GM20000 (cell line): Measurements from ENCODE around the gene ELOB.

Source experiments
- DNase-seq: peaks from one replicate; pipeline ENCODE4 v3.0.0; 2012; ENCODE audit warnings: low spot score
- CTCF ChIP-seq: IDR thresholded peaks from 2 replicates; pipeline ENCODE4 v1.5.1; 2012; ENCODE audit warnings: mild to moderate bottlenecking, control low read depth; ENCODE audit errors: extremely low read depth, missing control alignments

ELOB gene

DNA sequence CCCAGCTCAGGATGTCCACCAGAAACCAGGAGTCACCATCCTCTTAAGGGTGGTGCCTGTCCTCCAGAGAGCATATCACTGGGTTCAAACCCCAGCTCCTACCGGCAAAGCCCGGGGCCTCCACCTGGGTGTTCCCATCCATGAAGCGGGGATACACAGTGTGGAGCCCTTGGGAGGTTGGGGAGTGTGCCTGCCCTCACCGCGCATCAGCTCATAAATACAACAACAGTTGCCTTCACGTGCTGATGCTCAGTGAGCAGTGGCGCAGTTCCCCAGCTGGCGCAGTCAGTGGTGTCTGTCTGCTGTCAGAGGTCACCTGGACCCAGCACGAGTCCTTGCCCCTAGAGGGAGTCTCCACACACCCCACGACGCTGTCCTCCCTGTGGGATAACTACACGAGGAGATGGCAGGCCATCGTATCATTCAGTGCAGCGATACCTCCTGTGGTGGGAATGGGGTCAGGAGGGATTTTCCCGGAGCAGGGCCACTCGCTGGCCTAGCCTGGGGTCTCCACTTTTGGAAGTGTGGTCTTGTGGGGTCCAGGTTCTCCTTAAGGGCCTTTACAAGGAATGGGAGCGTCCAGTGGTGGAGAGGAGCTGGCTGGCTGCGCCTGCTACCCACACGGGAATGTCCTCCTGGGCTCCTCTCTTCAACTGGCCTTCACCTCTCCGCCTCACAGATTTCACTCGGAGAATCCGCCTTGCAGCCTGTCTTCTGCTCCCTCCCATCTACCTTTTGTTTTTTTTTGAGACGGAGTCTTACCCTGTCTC, 2.3 kb upstream of the ELOB start:
- TF ChIP-seq CTCF: no peak
- DNase-seq: no peak

GRCh38 chr16:2778630-2778958, 1.5 kb upstream of the ELOB start:
- no peak for TF ChIP-seq CTCF
- DNase-seq: no peak

- TF ChIP-seq CTCF: no peak
- peak; percentile 55 for DNase-seq
Measured at GRCh38 chr16:2777903-2778629, 986 bp upstream of the ELOB start.

- DNase-seq: peak; percentile 66
- no peak for TF ChIP-seq CTCF
Measured at GRCh38 chr16:2776500-2777139, 460 bp downstream of the ELOB start.

DNA sequence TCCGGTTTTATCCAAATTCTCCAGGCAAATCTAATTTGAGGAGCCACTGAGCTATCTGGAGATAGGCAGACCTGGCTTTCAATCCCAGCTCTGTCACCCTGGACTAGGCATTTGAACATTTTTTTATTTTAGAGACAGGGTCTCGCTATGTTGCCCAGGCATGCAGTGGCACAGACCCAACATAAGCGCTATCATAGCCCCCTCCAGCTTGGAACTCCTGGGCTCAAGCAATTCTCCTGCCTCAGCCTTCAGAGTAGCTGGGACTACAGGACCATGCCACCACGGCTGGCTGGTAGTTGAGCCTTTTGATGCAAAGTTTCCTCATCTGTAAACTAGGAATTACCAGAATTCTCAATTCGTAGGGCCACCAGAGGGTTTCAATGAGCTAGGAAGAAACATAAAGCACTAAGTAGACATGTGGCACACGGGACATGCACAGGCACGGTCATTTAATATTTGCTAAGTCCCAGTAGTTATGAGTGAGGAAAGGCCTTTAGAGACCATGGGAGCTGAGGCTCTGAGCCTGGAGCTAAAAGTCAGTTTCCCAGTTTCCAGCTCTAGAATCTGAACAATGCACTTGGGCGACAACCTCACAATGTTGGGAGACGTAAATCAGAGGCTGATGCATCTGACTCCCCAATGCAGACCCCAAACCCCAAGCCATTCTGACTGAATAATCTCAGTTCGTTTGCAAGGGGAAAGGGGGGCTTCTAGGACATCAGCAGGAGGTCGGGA, 1.1 kb downstream of the ELOB start:
- no peak for DNase-seq
- no peak for TF ChIP-seq CTCF

- no peak for DNase-seq
- no peak for TF ChIP-seq CTCF
Measured at GRCh38 chr16:2775131-2775716, 1.9 kb downstream of the ELOB start.
